ENCODE results near the gene APLF.
"Not testable (repeated sequence)": the region's sequence is repeated elsewhere in the genome, so short reads cannot be mapped to it uniquely, and the experiment has no call there.

Gene APLF

GRCh38 chr2:68589963-68590362, 122.6 kb downstream of the APLF start:
- no peak overlapping the region for H3K4me3 ChIP-seq (replicated peaks; ENCODE audit: low read depth, low read length)
- no peak for DNase-seq (ENCODE audit: extremely low read depth, low read depth)
- no peak for TF ChIP-seq CTCF (IDR thresholded peaks at IDR 0.05; ENCODE audit: low read depth, low read length, missing control alignments)

- no peak for DNase-seq (ENCODE audit: extremely low read depth, low read depth)
- H3K4me3 ChIP-seq (replicated peaks; ENCODE audit: low read depth, low read length) = no peak overlapping the region
- no peak for TF ChIP-seq CTCF (IDR thresholded peaks at IDR 0.05; ENCODE audit: low read depth, low read length, missing control alignments)
Observed at GRCh38 chr2:68590702-68591101, 123.3 kb downstream of the APLF start.

GRCh38 chr2:68591225-68591624, 123.8 kb downstream of the APLF start:
- H3K4me3 ChIP-seq (replicated peaks; ENCODE audit: low read depth, low read length) = no peak overlapping the region
- no peak for TF ChIP-seq CTCF (IDR thresholded peaks at IDR 0.05; ENCODE audit: low read depth, low read length, missing control alignments)
- no peak for DNase-seq (ENCODE audit: extremely low read depth, low read depth)

- no peak overlapping the region for H3K4me3 ChIP-seq (replicated peaks; ENCODE audit: low read depth, low read length)
- TF ChIP-seq CTCF (IDR thresholded peaks at IDR 0.05; ENCODE audit: low read depth, low read length, missing control alignments) = no peak
- no peak for DNase-seq (ENCODE audit: extremely low read depth, low read depth)
Observed at GRCh38 chr2:68594041-68594440, 126.7 kb downstream of the APLF start.

- DNase-seq (ENCODE audit: extremely low read depth, low read depth) = peak; percentile 16
- H3K4me3 ChIP-seq (replicated peaks; ENCODE audit: low read depth, low read length) = no peak overlapping the region
- peak; percentile 89 for TF ChIP-seq CTCF (IDR thresholded peaks at IDR 0.05; ENCODE audit: low read depth, low read length, missing control alignments)
Observed at GRCh38 chr2:68594674-68595492, 127.5 kb downstream of the APLF start.

GRCh38 chr2:68595493-68595785, 128.1 kb downstream of the APLF start:
- H3K4me3 ChIP-seq (replicated peaks; ENCODE audit: low read depth, low read length); DNase-seq (ENCODE audit: extremely low read depth, low read depth): not testable (repeated sequence)

- not testable (repeated sequence) for DNase-seq (ENCODE audit: extremely low read depth, low read depth); H3K4me3 ChIP-seq (replicated peaks; ENCODE audit: low read depth, low read length)
Observed at GRCh38 chr2:68600495-68600894, 133.1 kb downstream of the APLF start.

GRCh38 chr2:68603059-68603458, 135.7 kb downstream of the APLF start:
- DNase-seq (ENCODE audit: extremely low read depth, low read depth) = no peak
- no peak for TF ChIP-seq CTCF (IDR thresholded peaks at IDR 0.05; ENCODE audit: low read depth, low read length, missing control alignments)
- no peak overlapping the region for H3K4me3 ChIP-seq (replicated peaks; ENCODE audit: low read depth, low read length)

Measured in HFF-Myc (cell line).